ENCODE measurements around the gene GPS1. TPM values are rescaled to one million over a fixed set of nuclear protein-coding genes. Genes with fewer than 3 reads are reported as not detected.

The GPS1 gene
- polyA plus RNA-seq, 1 of the 3 experiments (the other 2 are of a cell fraction), result 264 TPM

DNA sequence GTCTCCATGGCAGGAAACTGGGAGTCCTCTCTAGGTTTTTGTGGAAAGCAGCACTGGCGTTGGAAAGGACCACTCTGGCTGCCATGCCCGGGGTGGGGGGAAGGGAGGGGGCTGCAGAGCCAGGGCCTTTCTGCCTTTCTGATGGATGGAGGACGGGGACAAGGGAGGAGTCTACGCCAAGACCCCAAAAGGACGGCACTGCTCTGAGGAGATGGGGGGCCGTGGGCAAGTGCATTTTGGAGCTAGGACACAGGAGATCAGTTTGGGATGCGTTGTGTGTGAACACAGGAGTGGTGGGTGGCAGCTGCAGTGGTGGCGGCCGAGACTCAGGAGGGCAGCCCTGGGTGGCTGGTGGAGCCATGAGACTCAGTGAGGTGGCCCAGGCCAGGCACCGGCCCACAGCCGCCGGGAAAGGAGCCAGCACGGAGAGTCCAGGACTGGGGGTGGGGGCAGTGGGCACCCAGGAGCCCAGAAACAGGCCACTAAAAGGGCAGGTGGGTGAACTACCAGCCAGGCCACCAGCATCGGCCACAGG, 31.1 kb upstream of the GPS1 start:
- H3K4me1 ChIP-seq (ENCODE audit: control insufficient read depth in 1 of 2, insufficient read depth in 2 of 2, low read depth in 1 of 2, low read length in 1 of 2), result peaks cover 18 to 36% of the 10 kb centered on the region in 2 experiments; a peak in 3 of 4 replicates
- 84% methylated on average over 13 of the region's 14 CpGs for WGBS (ENCODE audit: low lambda C conversion rate)

DNA sequence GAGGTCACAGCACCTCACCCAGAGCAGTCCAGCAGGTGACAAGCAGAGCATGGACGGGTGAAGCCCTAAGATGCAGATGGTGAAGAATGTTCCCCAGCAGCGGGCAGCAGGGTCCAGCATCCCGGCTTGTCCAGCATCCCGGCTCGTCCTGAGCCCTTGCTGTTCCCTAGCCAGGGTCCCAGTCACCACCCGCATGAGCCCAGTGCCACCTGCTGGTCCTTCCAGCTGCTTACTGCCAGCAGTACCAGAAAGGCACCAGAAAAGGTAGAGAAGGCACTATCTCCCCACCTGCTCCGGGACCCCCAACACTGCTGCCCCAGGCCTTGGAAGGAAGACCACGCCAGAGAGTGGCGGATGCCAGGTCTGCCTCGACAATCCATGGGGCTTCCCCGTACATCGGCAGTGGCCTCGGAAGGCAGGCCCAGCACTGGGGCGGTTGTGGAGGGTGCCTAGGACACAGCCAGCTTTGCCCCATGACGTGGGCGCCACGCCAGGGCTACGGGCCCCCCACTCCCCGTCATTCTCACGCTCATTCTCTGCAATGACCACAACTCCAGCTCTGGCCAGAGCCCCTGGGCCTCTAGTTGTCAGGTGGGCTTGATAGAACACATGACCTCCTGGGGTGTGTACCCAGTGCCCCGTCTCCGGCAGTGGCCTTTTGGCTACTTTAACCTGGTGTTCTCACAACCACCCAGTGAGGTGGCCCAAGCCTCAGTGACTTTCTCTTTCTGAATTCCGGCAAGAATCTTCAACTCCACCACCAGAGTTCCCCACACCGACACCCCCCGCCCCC, 30.4 kb upstream of the GPS1 start:
- H3K9ac ChIP-seq, result peak overlapping the region; percentile 86; the same call in 1 of the 2 replicates
- peak overlapping the region; percentile 41; a peak in 3 of 4 replicates for H3K27ac ChIP-seq (ENCODE audit: low read depth in 2 of 2, low read length in 1 of 2)
- CTCF ChIA-PET, result interaction anchor here (0.6 to 35.7 kb wide), 45 partner anchors 10 to 769 kb away, joined by 3 to 1216 read pairs (median 6); partner anchors contain the start of genes ARHGDIA, ARL16, ASPSCR1 and DCXR
- H2AFZ ChIP-seq (ENCODE audit: low read depth), result no peak overlapping the region
- no peaks in the 10 kb centered on the region for H3K9me2 ChIP-seq
- H3K4me1 ChIP-seq (ENCODE audit: control insufficient read depth in 1 of 2, insufficient read depth in 2 of 2, low read depth in 1 of 2, low read length in 1 of 2), result peaks cover 18 to 36% of the 10 kb centered on the region in 2 experiments; a peak in 3 of 4 replicates
- H3K36me3 ChIP-seq (replicated peaks in 1 of 2; ENCODE audit: control insufficient read depth in 1 of 2, insufficient read depth in 2 of 2, low read length in 1 of 2), result peaks cover 7 to 23% of the 10 kb centered on the region in 2 experiments
- no peaks in the 10 kb centered on the region for H3K9me3 ChIP-seq
- peak overlapping the region; percentile 88 to 92 for H3K4me3 ChIP-seq (ENCODE audit: low read depth in 2 of 2, low read length in 1 of 2)
- WGBS (ENCODE audit: low lambda C conversion rate), result 18% methylated on average over 21 of the region's 25 CpGs
- peaks cover 17% of the 10 kb centered on the region for H4K20me1 ChIP-seq (ENCODE audit: insufficient read depth)
- H3K27me3 ChIP-seq (ENCODE audit: insufficient read depth), result no peaks in the 10 kb centered on the region
- POLR2A ChIA-PET, result interaction anchor here (0.6 to 4.2 kb wide), 9 partner anchors 10 to 106 kb away, joined by 3 to 41 read pairs (median 7); partner anchors contain the start of genes ASPSCR1, FASN, NOTUM and RAC3
- DNase-seq, result peak; percentile 93
- H3K4me2 ChIP-seq, result peak overlapping the region; percentile 99
- H3F3A ChIP-seq (replicated peaks; ENCODE audit: insufficient read depth), result peaks cover 32% of the 10 kb centered on the region
- H3K79me2 ChIP-seq (ENCODE audit: insufficient read depth), result peaks cover 36% of the 10 kb centered on the region
- TF ChIP-seq MEF2A (IDR thresholded peaks at IDR 0.05; ENCODE audit: borderline replicate concordance, low read depth), result no peak
- no peak for TF ChIP-seq EZH2phosphoT487 (IDR thresholded peaks at IDR 0.05; ENCODE audit: borderline replicate concordance, low read depth)
- peak; percentile 64 for TF ChIP-seq CHD2 (IDR thresholded peaks at IDR 0.05; ENCODE audit: low read length, partially characterized antibody)
- no peak for TF ChIP-seq JUND (IDR thresholded peaks at IDR 0.05)
- no peak for TF ChIP-seq SIN3A (IDR thresholded peaks at IDR 0.05; ENCODE audit: borderline replicate concordance, low read depth, low read length)
- TF ChIP-seq FOXM1 (IDR thresholded peaks at IDR 0.05; ENCODE audit: low read depth), result no peak
- TF ChIP-seq, protein P1, sequence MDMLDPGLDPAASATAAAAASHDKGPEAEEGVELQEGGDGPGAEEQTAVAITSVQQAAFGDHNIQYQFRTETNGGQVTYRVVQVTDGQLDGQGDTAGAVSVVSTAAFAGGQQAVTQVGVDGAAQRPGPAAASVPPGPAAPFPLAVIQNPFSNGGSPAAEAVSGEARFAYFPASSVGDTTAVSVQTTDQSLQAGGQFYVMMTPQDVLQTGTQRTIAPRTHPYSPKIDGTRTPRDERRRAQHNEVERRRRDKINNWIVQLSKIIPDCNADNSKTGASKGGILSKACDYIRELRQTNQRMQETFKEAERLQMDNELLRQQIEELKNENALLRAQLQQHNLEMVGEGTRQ (IDR thresholded peaks at IDR 0.05; ENCODE audit: borderline replicate concordance, low read depth, low read length), result peak; percentile 24; the same call in 1 of the 2 replicates
- peak; percentile 99 for TF ChIP-seq RAD21 (IDR thresholded peaks at IDR 0.05; ENCODE audit: low read length)
- TF ChIP-seq ELF1 (IDR thresholded peaks at IDR 0.05), result no peak
- TF ChIP-seq TEAD4 (IDR thresholded peaks at IDR 0.05; ENCODE audit: borderline replicate concordance, insufficient read depth), result no peak
- TF ChIP-seq MXI1 (IDR thresholded peaks at IDR 0.05; ENCODE audit: low read depth, low read length), result no peak; the same call in 1 of the 2 replicates
- TF ChIP-seq REST (IDR thresholded peaks at IDR 0.05; ENCODE audit: low read depth, low read length), result 0 out of 2 replicates have a peak, but pooled peaks have one; percentile 4
- no peak for TF ChIP-seq FOSL2 (IDR thresholded peaks at IDR 0.05; ENCODE audit: borderline replicate concordance, low read depth)
- no peak; the same call in 1 of the 2 replicates for TF ChIP-seq NRF1 (IDR thresholded peaks at IDR 0.05; ENCODE audit: low read depth, low read length)
- TF ChIP-seq SMC3 (IDR thresholded peaks at IDR 0.05; ENCODE audit: low read depth, low read length), result peak; percentile 100

More for the DNA sequence above, 31.1 kb upstream of the GPS1 start:
- H3F3A ChIP-seq (replicated peaks; ENCODE audit: insufficient read depth), result peaks cover 32% of the 10 kb centered on the region
- H3K9me3 ChIP-seq, result no peaks in the 10 kb centered on the region
- no peak overlapping the region for H3K9ac ChIP-seq
- H3K4me2 ChIP-seq, result peak overlapping the region; percentile 99
- H3K4me3 ChIP-seq (ENCODE audit: low read depth in 2 of 2, low read length in 1 of 2), result peak overlapping the region in 1 of 2 experiments; percentile 92; a peak in 1 of 4 replicates
- peaks cover 36% of the 10 kb centered on the region for H3K79me2 ChIP-seq (ENCODE audit: insufficient read depth)
- no peaks in the 10 kb centered on the region for H3K9me2 ChIP-seq
- no peak overlapping the region for H2AFZ ChIP-seq (ENCODE audit: low read depth)
- peaks cover 17% of the 10 kb centered on the region for H4K20me1 ChIP-seq (ENCODE audit: insufficient read depth)
- H3K27ac ChIP-seq (ENCODE audit: low read depth in 2 of 2, low read length in 1 of 2), result peak overlapping the region in 1 of 2 experiments; percentile 11; a peak in 1 of 4 replicates
- no peak for DNase-seq
- no peaks in the 10 kb centered on the region for H3K27me3 ChIP-seq (ENCODE audit: insufficient read depth)
- no peak; the same call in 1 of the 2 replicates for TF ChIP-seq MXI1 (IDR thresholded peaks at IDR 0.05; ENCODE audit: low read depth, low read length)
- TF ChIP-seq, protein P2, sequence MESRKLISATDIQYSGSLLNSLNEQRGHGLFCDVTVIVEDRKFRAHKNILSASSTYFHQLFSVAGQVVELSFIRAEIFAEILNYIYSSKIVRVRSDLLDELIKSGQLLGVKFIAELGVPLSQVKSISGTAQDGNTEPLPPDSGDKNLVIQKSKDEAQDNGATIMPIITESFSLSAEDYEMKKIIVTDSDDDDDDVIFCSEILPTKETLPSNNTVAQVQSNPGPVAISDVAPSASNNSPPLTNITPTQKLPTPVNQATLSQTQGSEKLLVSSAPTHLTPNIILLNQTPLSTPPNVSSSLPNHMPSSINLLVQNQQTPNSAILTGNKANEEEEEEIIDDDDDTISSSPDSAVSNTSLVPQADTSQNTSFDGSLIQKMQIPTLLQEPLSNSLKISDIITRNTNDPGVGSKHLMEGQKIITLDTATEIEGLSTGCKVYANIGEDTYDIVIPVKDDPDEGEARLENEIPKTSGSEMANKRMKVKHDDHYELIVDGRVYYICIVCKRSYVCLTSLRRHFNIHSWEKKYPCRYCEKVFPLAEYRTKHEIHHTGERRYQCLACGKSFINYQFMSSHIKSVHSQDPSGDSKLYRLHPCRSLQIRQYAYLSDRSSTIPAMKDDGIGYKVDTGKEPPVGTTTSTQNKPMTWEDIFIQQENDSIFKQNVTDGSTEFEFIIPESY (IDR thresholded peaks at IDR 0.05; ENCODE audit: borderline replicate concordance, low read depth), result no peak
- H3K36me3 ChIP-seq (replicated peaks in 1 of 2; ENCODE audit: control insufficient read depth in 1 of 2, insufficient read depth in 2 of 2, low read length in 1 of 2), result peaks cover 7 to 23% of the 10 kb centered on the region in 2 experiments
- ChIA-PET CTCF (interaction anchor here (0.6 to 35.7 kb wide), 49 partner anchors 10 to 337 kb away, joined by 3 to 1216 read pairs (median 6); partner anchors contain the start of genes ANAPC11, ARHGDIA, ARL16 and ASPSCR1), POLR2A (interaction anchor here (0.6 to 4.2 kb wide), 10 partner anchors 10 to 105 kb away, joined by 3 to 41 read pairs (median 5); partner anchors contain the start of genes ASPSCR1, FASN, NOTUM and RAC3)

Data from SK-N-SH (cell line).